Inferior parietal cortex (tissue), 1 donor: ENCODE data around the gene CDRT15L2.
"Not testable (repeated sequence)": the region's sequence is repeated elsewhere in the genome, so short reads cannot be mapped to it uniquely, and the experiment has no call there.

Source experiments
- DNase-seq: peaks from one replicate; pipeline ENCODE4 v3.0.0-alpha.2; 2016; ENCODE audit errors: extremely low spot score

The CDRT15L2 gene

DNA sequence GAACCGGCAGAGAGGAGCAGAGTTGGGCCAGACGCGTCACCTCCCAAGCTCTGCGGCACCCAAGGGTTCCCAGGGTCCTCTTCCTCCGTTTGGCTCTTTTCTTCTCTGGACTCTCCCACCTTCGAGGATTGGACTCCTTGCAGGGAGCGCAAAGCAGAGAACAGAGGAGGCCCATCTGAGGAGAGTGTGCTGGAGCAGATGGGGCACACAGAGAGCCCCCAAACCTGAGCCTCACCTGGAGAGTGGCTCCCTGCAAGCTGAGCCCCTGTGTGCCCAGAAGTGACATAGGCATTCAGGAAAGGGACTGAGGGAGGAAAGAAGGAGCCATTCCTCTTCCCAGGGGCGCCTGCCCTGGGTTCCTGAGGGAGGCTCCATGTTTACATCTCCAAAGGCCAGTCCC is 6.3 kb upstream of the CDRT15L2 start:
- not testable (repeated sequence) for DNase-seq

- DNase-seq: not testable (repeated sequence)
Measured at GRCh38 chr17:20575071-20575470, 4.5 kb upstream of the CDRT15L2 start.

DNA sequence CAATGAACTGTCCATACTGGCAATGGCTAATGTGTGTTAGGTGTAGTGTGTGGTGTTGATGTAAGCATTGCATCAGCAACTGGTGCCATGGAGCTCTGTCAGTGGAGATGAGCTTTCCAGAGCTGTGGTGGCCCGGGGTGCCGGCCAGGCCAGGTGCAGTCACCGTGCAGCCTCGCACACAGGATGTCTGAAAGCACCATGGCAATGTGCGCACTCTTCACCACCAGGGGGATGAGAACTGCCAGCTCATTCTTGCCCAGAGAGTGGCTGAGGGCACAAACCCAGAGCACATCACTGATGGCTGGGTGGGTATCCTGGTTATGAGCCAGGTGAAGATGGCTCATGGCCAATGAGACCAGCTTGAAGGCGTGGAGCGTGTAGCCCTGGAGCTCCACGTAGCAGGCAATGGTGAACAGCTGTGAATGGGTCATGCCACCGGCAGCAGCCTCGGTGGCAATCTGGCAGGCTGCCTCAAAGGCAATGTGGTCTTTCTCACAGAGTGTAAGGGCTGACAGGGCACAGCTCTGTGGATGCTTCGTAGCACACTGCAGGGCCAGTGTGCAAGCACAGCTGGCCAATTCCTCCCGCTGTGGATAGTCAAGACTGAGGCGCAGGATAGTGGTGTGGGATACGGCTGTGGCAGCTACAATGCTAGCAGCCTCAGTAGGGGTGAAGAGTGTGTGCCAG is 4.5 kb downstream of the CDRT15L2 start:
- DNase-seq: not testable (repeated sequence)

DNA sequence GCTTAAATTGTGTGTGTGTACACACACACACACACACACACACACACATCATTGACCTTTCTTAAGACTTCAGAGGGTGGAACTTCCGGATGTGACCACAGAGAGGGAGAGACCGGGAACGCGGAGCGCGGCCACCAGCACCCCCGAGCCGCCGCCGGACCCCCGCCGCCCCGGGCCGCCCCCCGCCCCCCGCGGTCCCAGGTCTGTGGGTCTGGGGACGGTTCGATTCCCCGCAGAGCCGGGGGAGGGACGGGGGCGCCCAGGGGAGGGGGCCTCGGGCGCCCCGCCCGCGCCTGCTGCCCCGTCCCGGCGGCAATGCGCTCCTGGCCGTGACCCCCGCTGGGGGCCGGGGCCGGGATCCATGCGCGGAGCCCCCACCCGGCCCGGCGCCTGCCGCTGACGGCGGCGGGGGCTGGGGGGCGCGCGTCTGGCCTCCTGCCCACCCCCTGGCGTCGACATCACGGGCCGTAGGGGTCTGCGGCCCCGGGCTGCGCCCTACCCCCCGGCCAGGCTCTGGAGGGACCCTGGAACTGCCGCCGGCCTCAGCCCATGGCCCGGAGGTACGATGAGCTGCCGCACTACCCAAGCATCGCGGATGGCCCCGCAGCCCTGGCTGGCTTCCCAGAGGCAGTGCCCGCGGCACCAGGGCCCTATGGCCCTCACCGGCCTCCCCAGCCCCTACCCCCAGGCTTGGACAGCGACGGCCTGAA is 9.4 kb downstream of the CDRT15L2 start:
- DNase-seq: not testable (repeated sequence)

DNA sequence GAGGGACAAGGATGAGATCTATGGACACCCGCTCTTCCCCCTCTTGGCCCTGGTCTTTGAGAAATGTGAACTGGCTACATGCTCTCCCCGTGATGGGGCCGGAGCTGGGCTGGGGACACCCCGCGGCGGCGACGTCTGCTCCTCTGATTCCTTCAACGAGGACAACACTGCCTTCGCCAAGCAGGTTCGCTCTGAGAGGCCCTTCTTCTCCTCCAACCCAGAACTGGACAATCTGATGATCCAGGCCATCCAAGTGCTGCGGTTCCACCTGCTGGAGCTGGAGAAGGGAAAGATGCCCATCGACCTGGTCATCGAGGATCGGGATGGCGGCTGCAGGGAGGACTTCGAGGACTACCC is 9.9 kb downstream of the CDRT15L2 start:
- not testable (repeated sequence) for DNase-seq

- not testable (repeated sequence) for DNase-seq
Measured at GRCh38 chr17:20591040-20591439, 11.5 kb downstream of the CDRT15L2 start.

DNA sequence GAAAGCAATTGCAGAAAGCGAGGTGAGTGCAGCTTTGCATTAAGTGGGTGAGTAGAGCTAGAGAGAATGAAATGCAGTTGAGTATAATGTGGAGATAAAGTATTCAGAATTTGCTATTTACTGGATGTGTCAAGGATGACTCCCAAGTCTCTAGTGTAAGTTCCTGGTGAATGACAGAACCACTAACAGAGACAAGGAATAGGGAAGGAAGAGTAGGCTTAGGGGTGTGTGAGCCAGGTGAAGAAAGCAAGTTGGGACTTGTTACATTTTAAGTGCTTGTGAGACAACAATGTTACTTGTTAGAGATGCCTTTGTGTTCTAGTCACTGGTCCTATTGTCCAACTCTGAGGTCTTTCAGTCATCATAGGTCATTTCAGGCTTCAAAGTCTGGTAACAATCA is 26.0 kb downstream of the CDRT15L2 start:
- DNase-seq: not testable (repeated sequence)

- not testable (repeated sequence) for DNase-seq
Measured at GRCh38 chr17:20609490-20609889, 30.0 kb downstream of the CDRT15L2 start.

GRCh38 chr17:20611309-20611708 is 31.8 kb downstream of the CDRT15L2 start:
- DNase-seq: no peak

- DNase-seq: no peak
Measured at GRCh38 chr17:20612635-20613034, 33.1 kb downstream of the CDRT15L2 start.

GRCh38 chr17:20613248-20613647 is 33.7 kb downstream of the CDRT15L2 start:
- DNase-seq: no peak

GRCh38 chr17:20613905-20614304 is 34.4 kb downstream of the CDRT15L2 start:
- DNase-seq: no peak

DNA sequence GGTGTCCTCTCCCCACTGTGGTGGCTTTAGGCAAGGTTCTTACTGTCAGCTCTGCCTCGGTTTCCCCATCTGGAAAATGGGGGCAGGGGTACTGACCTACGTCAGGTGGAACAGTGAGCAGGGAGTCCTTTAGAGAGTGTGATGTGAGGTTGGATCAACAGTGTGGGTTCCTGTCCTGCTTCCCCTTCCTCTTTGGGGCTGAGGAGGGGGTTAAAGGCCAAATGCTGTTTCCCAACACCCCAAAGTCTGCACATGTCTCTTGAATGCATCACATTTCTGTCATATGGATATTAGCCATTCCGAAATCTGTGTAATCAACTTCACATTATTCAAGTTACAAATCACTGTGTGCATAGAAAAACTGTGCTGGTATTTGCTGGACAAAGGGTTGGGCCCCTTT is 35.9 kb downstream of the CDRT15L2 start:
- not testable (repeated sequence) for DNase-seq
